GM12878 (cell line): ENCODE results near the gene KIF22. TPM values are rescaled to one million over a fixed set of nuclear protein-coding genes. Genes with fewer than 3 reads are reported as not detected.

Experiments used
- ATAC-seq: fragments of 200-7000 bp; cut with Tn5 transposase; 3 replicates; pipeline ENCODE4 v1.9.1; 2020; ENCODE audit warnings: mild to moderate bottlenecking, moderate library complexity
- BruUV-seq: library from RNA; stranded (reverse); fragments of 400-500 nt; replicated peaks from 2 replicates; lab custom pipeline; 2021; lab: Mats Ljungman, UMichigan
- CTCF ChIA-PET: fragments of 300-600 bp; sonication (Branson Sonifier 250); formaldehyde crosslinking; extraction: SDS; loops from one replicate; lab custom pipeline; 2021; ENCODE audit warnings: inconsistent platforms; lab: Yijun Ruan, JAX
- POLR2A ChIA-PET: fragments of 350-600 bp; formaldehyde crosslinking; extraction: SDS; loops from one replicate; lab custom pipeline; 2021; ENCODE audit warnings: inconsistent platforms; lab: Charles Lee
- RAD21 ChIA-PET: fragments of 300-600 bp; sonication (Branson Sonifier 250); formaldehyde crosslinking; loops from one replicate; lab custom pipeline; 2023; ENCODE audit warnings: antibody characterized with exemption; ENCODE audit not compliant: unreplicated experiment; lab: Charles Lee
- SMC1A ChIA-PET: fragments of 300-600 bp; sonication (Branson Sonifier 250); formaldehyde crosslinking; loops from one replicate; lab custom pipeline; 2023; ENCODE audit not compliant: unreplicated experiment, uncharacterized antibody; lab: Charles Lee
- DNase-seq: peaks from one replicate; pipeline ENCODE4 v3.0.0-alpha.2; 2011; ENCODE audit warnings: low read depth, low spot score
- FAIRE-seq: peaks from 3 replicates; lab custom pipeline; 2011; peaks lifted over from hg19 to GRCh38; lab: Jason Lieb, UNC
- H2AFZ ChIP-seq: 2 replicates; pipeline ENCODE4 v1.6.0; 2011; ENCODE audit warnings: low read depth, low read length, control low read depth; ENCODE audit not compliant: control insufficient read depth
- H3K27ac ChIP-seq: 2 replicates; pipeline ENCODE4 v1.5.1; 2011; ENCODE audit warnings: control low read depth; ENCODE audit not compliant: control insufficient read depth, insufficient read depth
- H3K27me3 ChIP-seq, 2 experiments: replicated peaks in 1 of 2; 2 replicates each; pipeline versions ENCODE4 v1.6.0 to v1.6.1; 2011; ENCODE audit warnings: low read length in 1 of 2; ENCODE audit not compliant: control insufficient read depth in 2 of 2, insufficient read depth in 2 of 2
- H3K36me3 ChIP-seq, 2 experiments: 2 replicates each; pipeline ENCODE4 v1.5.1; 2011; ENCODE audit warnings: low read length in 1 of 2; ENCODE audit not compliant: control insufficient read depth in 2 of 2, insufficient read depth in 2 of 2
- H3K4me1 ChIP-seq: 2 replicates; pipeline ENCODE4 v1.6.1; 2011; ENCODE audit warnings: mild to moderate bottlenecking, low read length, moderate library complexity, mixed read lengths; ENCODE audit not compliant: control insufficient read depth, insufficient read depth
- H3K4me2 ChIP-seq: 2 replicates; pipeline ENCODE4 v1.6.0; 2011; ENCODE audit warnings: control low read depth; ENCODE audit not compliant: control insufficient read depth, insufficient read depth
- H3K4me3 ChIP-seq: fragments of 200-600 bp; sonication (generic); 2 replicates; pipeline ENCODE4 v1.5.1; 2016
- H3K79me2 ChIP-seq: 2 replicates; pipeline ENCODE4 v1.6.0; 2011; ENCODE audit warnings: low read length; ENCODE audit not compliant: control insufficient read depth, insufficient read depth
- H3K9ac ChIP-seq: 2 replicates; pipeline ENCODE4 v1.8.0; 2011; ENCODE audit warnings: low read length, control low read depth, mixed read lengths; ENCODE audit not compliant: control insufficient read depth, insufficient read depth
- H3K9me3 ChIP-seq: replicated peaks from 3 replicates; pipeline ENCODE4 v1.5.1; 2011; ENCODE audit warnings: mild to moderate bottlenecking, low read length; ENCODE audit not compliant: control insufficient read depth, insufficient read depth
- H4K20me1 ChIP-seq: 2 replicates; pipeline ENCODE4 v1.6.0; 2011; ENCODE audit not compliant: control insufficient read depth, insufficient read depth
- CBX5 ChIP-seq: sonication (generic); IDR thresholded peaks from 2 replicates; pipeline ENCODE4 v1.6.1; 2016; ENCODE audit warnings: low read depth, moderate library complexity, mild to moderate bottlenecking, inconsistent platforms
- HDAC6 ChIP-seq: fragments of 200-600 bp; sonication (generic); IDR thresholded peaks from one replicate; pipeline ENCODE4 v1.8.0; 2017; ENCODE audit warnings: antibody characterized with exemption; ENCODE audit not compliant: unreplicated experiment
- NR2F1 ChIP-seq: fragments of 450-650 bp; conservative IDR thresholded peaks from 2 replicates; pipeline ENCODE4 v1.6.1; 2017; ENCODE audit warnings: mild to moderate bottlenecking
- RAD21 ChIP-seq: IDR thresholded peaks from 2 replicates; pipeline ENCODE4 v1.6.1; 2011; ENCODE audit warnings: mild to moderate bottlenecking, low read depth, low read length, moderate library complexity; ENCODE audit not compliant: insufficient read depth
- SKIL ChIP-seq: fragments of 450-650 bp; IDR thresholded peaks from 2 replicates; pipeline ENCODE4 v1.6.1; 2017; ENCODE audit warnings: mild to moderate bottlenecking, low read depth, inconsistent platforms; ENCODE audit not compliant: poor library complexity, severe bottlenecking
- SMC3 ChIP-seq: IDR thresholded peaks from 2 replicates; pipeline ENCODE4 v1.6.1; 2011; ENCODE audit warnings: low read length, improper control_type of control experiment, borderline replicate concordance
- SP1 ChIP-seq: IDR thresholded peaks from one replicate; pipeline ENCODE4 v1.6.1; 2011; ENCODE audit warnings: low read depth, low read length
- SPI1 ChIP-seq: IDR thresholded peaks from 2 replicates; pipeline ENCODE4 v1.6.1; 2011; ENCODE audit warnings: low read depth, mild to moderate bottlenecking, low read length, moderate library complexity, borderline replicate concordance; ENCODE audit not compliant: insufficient read depth
- STAT1 ChIP-seq: fragments of 450-650 bp; conservative IDR thresholded peaks from 2 replicates; pipeline ENCODE4 v1.6.1; 2014; ENCODE audit warnings: antibody characterized with exemption, mild to moderate bottlenecking
- WGBS: methylation state at CpG from one replicate; pipeline ENCODE4 v1.1.6; 2016; ENCODE audit warnings: low lambda C conversion rate; ENCODE audit not compliant: insufficient replicate concordance, insufficient coverage; ENCODE audit errors: missing lambda C conversion rate; 5-methylcytosine and 5-hydroxymethylcytosine counted together
- in situ Hi-C: fragments of 300-500 bp; cut with MboI; formaldehyde crosslinking; loops from 9 replicates; pipeline ENCODE4 v1.14.3; 2018; ENCODE audit warnings: mixed read lengths
- intact Hi-C: fragments of 100-400 bp; cut with micrococcal nuclease; formaldehyde crosslinking; loops from one replicate; pipeline ENCODE4 v1.14.2; 2022; ENCODE audit not compliant: unreplicated experiment
- polyA plus RNA-seq, 11 experiments: library from polyadenylated mRNA; depleted of rRNA in 4 of 11; unstranded in 6 of 11; stranded (reverse) in 5 of 11; fragments of >200 nt; fragmentation: Nextera tagmentation in 4 of 11; fragmentation: Illumina TruSeq in 1 of 11; extraction: Ambion mirVana in 4 of 11; extraction: Trizol in 1 of 11; gene quantifications; 1 replicate in 1 of 11; 2 replicates in 10 of 11; pipeline versions ENCODE4 v1.2.1 to v1.2.3, GENCODE V29; 2011 to 2016; ENCODE audit warnings: inconsistent platforms in 2 of 11, missing spikeins in 2 of 11, low read depth in 1 of 11
- total RNA-seq, 4 experiments: library from RNA; depleted of rRNA in 3 of 4; stranded (reverse); fragments of >200 nt in 3 of 4; fragmentation: Illumina TruSeq in 1 of 4; extraction: Trizol in 1 of 4; gene quantifications; 2 replicates each; pipeline versions ENCODE4 v1.2.1 to v1.2.3, GENCODE V29; 2013 to 2021
- TF ChIP-seq, protein P1 (sequence below): fragments of 450-650 bp; IDR thresholded peaks from 2 replicates; pipeline ENCODE4 v1.6.1; 2018; ENCODE audit warnings: borderline replicate concordance, mild to moderate bottlenecking; ENCODE audit not compliant: partially characterized antibody

Gene KIF22
- total and polyA plus RNA-seq, 10 of the 15 experiments (the other 5 are each of a cell fraction or from before 2014, with no cell fraction given), result 7.6 to 158 (median 132) TPM

- CTCF ChIA-PET, result interaction anchor here (0.9 to 1.6 kb wide), 4 partner anchors 10 to 26 kb away, joined by 3 read pairs; partner anchors contain the start of gene KIF22
- WGBS, result 35% methylated on average over 10 of the region's 10 CpGs
- Histone ChIP-seq H3K36me3 (no peaks in the 10 kb centered on the region), H2AFZ (no peak within 1 kb of the TSS), H3K79me2 (no peaks in the 10 kb centered on the region), H4K20me1 (no peaks in the 10 kb centered on the region), H3K4me3 (no peak within 1 kb of the TSS), H3K4me1 (no peaks in the 10 kb centered on the region), H3K9ac (no peak within 1 kb of the TSS), H3K9me3 (no peaks in the 10 kb centered on the region), H3K27me3 (no peaks in the 10 kb centered on the region), H3K4me2 (no peak within 1 kb of the TSS), H3K27ac (no peak within 1 kb of the TSS)
- SMC1A ChIA-PET, result interaction anchor here (0.7 to 1.8 kb wide), 4 partner anchors 10 to 52 kb away, joined by 3 to 7 read pairs (median 4); no protein-coding TSS in a partner anchor
- ATAC-seq (no peak), FAIRE-seq (no peak), DNase-seq (no peak)
- RAD21 ChIA-PET, result no interaction called here
- in situ Hi-C loops (no loop called here), intact Hi-C loops (no loop called here)
- no TSS peak for BruUV-seq
- no peak for TF ChIP-seq HDAC6
- TF ChIP-seq STAT1, result no peak
- POLR2A ChIA-PET, result interaction anchor here (0.6 to 1.3 kb wide), 5 partner anchors 11 to 45 kb away, joined by 3 to 8 read pairs (median 5); no protein-coding TSS in a partner anchor
These were observed 12.8 kb upstream of the KIF22 start, which contains the start of gene ZG16 for GRCh38 chr16:29777576-29778350. Gene ZG16 (plus strand): TSS chr16:29778256. CDS start chr16:29779267, 1,011 bp downstream.

DNA sequence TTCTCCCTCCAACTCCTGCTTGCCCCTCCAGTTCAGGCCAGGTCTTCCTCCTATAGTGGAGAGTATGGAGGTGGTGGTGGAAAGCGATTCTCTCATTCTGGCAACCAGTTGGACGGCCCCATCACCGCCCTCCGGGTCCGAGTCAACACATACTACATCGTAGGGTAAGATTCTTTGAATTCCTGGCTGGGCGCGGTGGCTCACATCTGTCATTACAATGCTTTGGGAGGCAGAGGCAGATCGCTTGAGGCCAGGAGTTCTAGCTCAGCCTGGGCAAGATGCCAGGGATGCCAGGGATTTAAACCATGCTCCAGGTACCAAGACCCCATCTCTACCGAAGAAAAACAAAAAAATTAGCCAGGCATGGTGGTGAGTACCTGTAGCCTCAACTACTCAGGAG, 11.1 kb upstream of the KIF22 start:
- Histone ChIP-seq H4K20me1 (no peaks in the 10 kb centered on the region), H3K9ac (no peak overlapping the region), H3K79me2 (no peaks in the 10 kb centered on the region), H3K36me3 (no peaks in the 10 kb centered on the region), H3K4me1 (no peaks in the 10 kb centered on the region; the same call in none of the 2 replicates), H2AFZ (no peak overlapping the region), H3K4me3 (no peak overlapping the region), H3K27ac (no peak overlapping the region), H3K4me2 (no peak overlapping the region), H3K27me3 (no peaks in the 10 kb centered on the region), H3K9me3 (no peaks in the 10 kb centered on the region)
- BruUV-seq, result no TSS peak
- in situ Hi-C loops, result no loop called here
- ATAC-seq (no peak), DNase-seq (no peak), FAIRE-seq (no peak)
- POLR2A ChIA-PET, result no interaction called here
- CTCF ChIA-PET, result no interaction called here
- intact Hi-C loops, result no loop called here
- RAD21 ChIA-PET, result no interaction called here
- SMC1A ChIA-PET, result interaction anchor here (1.8 kb wide), 1 partner anchor 25 kb away, joined by 7 read pairs; no protein-coding TSS in a partner anchor
- WGBS, result 64% methylated on average over 10 of the region's 10 CpGs
- TF ChIP-seq CBX5 (no peak), SPI1 (no peak), RAD21 (no peak), SKIL (no peak), NR2F1 (no peak), SP1 (no peak), SMC3 (no peak)
- TF ChIP-seq, protein P1, sequence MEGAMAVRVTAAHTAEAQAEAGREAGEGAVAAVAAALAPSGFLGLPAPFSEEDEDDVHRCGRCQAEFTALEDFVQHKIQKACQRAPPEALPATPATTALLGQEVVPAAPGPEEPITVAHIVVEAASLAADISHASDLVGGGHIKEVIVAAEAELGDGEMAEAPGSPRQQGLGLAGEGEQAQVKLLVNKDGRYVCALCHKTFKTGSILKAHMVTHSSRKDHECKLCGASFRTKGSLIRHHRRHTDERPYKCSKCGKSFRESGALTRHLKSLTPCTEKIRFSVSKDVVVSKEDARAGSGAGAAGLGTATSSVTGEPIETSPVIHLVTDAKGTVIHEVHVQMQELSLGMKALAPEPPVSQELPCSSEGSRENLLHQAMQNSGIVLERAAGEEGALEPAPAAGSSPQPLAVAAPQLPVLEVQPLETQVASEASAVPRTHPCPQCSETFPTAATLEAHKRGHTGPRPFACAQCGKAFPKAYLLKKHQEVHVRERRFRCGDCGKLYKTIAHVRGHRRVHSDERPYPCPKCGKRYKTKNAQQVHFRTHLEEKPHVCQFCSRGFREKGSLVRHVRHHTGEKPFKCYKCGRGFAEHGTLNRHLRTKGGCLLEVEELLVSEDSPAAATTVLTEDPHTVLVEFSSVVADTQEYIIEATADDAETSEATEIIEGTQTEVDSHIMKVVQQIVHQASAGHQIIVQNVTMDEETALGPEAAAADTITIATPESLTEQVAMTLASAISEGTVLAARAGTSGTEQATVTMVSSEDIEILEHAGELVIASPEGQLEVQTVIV, result no peak
